ENCODE results near the gene METAP1.

The METAP1 gene

GRCh38 chr4:98995183-98996055 lies at the start of gene METAP1:
Gene METAP1 (plus strand): TSS chr4:98995721. CDS start chr4:98995754, 33 bp downstream.
- peaks cover 48% of the 10 kb centered on the region for H3K79me2 ChIP-seq (ENCODE audit: low read length)
- H3F3A ChIP-seq (ENCODE audit: insufficient read depth, low read length), result peaks cover 9% of the 10 kb centered on the region
- no peak for TF ChIP-seq EZH2 (optimal IDR thresholded peaks at IDR 0.05; ENCODE audit: low read depth, low read length)
- TF ChIP-seq EZH2phosphoT487 (IDR thresholded peaks at IDR 0.05; ENCODE audit: low read length), result no peak
- peak; percentile 75 for TF ChIP-seq CTCF (IDR thresholded peaks at IDR 0.05; ENCODE audit: low read length)
- no peaks in the 10 kb centered on the region for H3K9me3 ChIP-seq (replicated peaks; ENCODE audit: insufficient read depth, low read length)
- H3K4me1 ChIP-seq (ENCODE audit: low read length), result peaks cover 12% of the 10 kb centered on the region; the same call in 1 of the 2 replicates
- H3K36me3 ChIP-seq (replicated peaks; ENCODE audit: insufficient read depth, low read length), result no peaks in the 10 kb centered on the region
- peak within 1 kb of the TSS; percentile 67; the same call in 1 of the 2 replicates for H3K27ac ChIP-seq (ENCODE audit: low read length)
- peak within 1 kb of the TSS; percentile 81 for H3K9ac ChIP-seq (ENCODE audit: low read length)
- peak within 1 kb of the TSS; percentile 97 for H2AFZ ChIP-seq (ENCODE audit: low read length)
- H3K4me3 ChIP-seq (ENCODE audit: low read length), result peak within 1 kb of the TSS; percentile 96
- no peaks in the 10 kb centered on the region for H3K9me2 ChIP-seq (replicated peaks; ENCODE audit: insufficient read depth, low read length)
- DNase-seq, result peak; percentile 99
- H3K4me2 ChIP-seq (ENCODE audit: low read depth, low read length), result peak within 1 kb of the TSS; percentile 95
- no peaks in the 10 kb centered on the region for H3K27me3 ChIP-seq (replicated peaks; ENCODE audit: insufficient read depth, low read length)
- peaks cover 9% of the 10 kb centered on the region; the same call in 1 of the 2 replicates for H4K20me1 ChIP-seq (ENCODE audit: insufficient read depth, low read length)

GRCh38 chr4:98946359-98946758 lies 49.2 kb upstream of the METAP1 start:
- Histone ChIP-seq H4K20me1 (ENCODE audit: insufficient read depth, low read length) (no peaks in the 10 kb centered on the region), H3K79me2 (ENCODE audit: low read length) (no peaks in the 10 kb centered on the region), H3K4me2 (ENCODE audit: low read depth, low read length) (no peak overlapping the region), H3K4me3 (ENCODE audit: low read length) (no peak overlapping the region), H3K36me3 (replicated peaks; ENCODE audit: insufficient read depth, low read length) (no peaks in the 10 kb centered on the region), H3K9ac (ENCODE audit: low read length) (no peak overlapping the region), H3K27ac (ENCODE audit: low read length) (no peak overlapping the region), H3K4me1 (ENCODE audit: low read length) (peaks cover 13% of the 10 kb centered on the region), H3K9me2 (replicated peaks; ENCODE audit: insufficient read depth, low read length) (no peaks in the 10 kb centered on the region), H2AFZ (ENCODE audit: low read length) (no peak overlapping the region), H3K9me3 (replicated peaks; ENCODE audit: insufficient read depth, low read length) (no peaks in the 10 kb centered on the region), H3F3A (ENCODE audit: insufficient read depth, low read length) (peaks cover 8% of the 10 kb centered on the region), H3K27me3 (replicated peaks; ENCODE audit: insufficient read depth, low read length) (no peaks in the 10 kb centered on the region)
- TF ChIP-seq EZH2 (optimal IDR thresholded peaks at IDR 0.05; ENCODE audit: low read depth, low read length), result no peak
- TF ChIP-seq EZH2phosphoT487 (IDR thresholded peaks at IDR 0.05; ENCODE audit: low read length), result no peak
- no peak for TF ChIP-seq CTCF (IDR thresholded peaks at IDR 0.05; ENCODE audit: low read length)
- no peak for DNase-seq

- no peak for DNase-seq
- Histone ChIP-seq H2AFZ (ENCODE audit: low read length) (no peak overlapping the region), H3K9me2 (replicated peaks; ENCODE audit: insufficient read depth, low read length) (no peaks in the 10 kb centered on the region), H3K27me3 (replicated peaks; ENCODE audit: insufficient read depth, low read length) (no peaks in the 10 kb centered on the region), H3K27ac (ENCODE audit: low read length) (no peak overlapping the region), H3K9ac (ENCODE audit: low read length) (no peak overlapping the region), H3K4me2 (ENCODE audit: low read depth, low read length) (no peak overlapping the region), H4K20me1 (ENCODE audit: insufficient read depth, low read length) (no peaks in the 10 kb centered on the region), H3K9me3 (replicated peaks; ENCODE audit: insufficient read depth, low read length) (no peaks in the 10 kb centered on the region), H3F3A (ENCODE audit: insufficient read depth, low read length) (no peaks in the 10 kb centered on the region), H3K4me1 (ENCODE audit: low read length) (0 out of 2 replicates have a peak, but pooled peaks cover 3% of the 10 kb centered on the region), H3K36me3 (replicated peaks; ENCODE audit: insufficient read depth, low read length) (no peaks in the 10 kb centered on the region), H3K79me2 (ENCODE audit: low read length) (no peaks in the 10 kb centered on the region), H3K4me3 (ENCODE audit: low read length) (no peak overlapping the region)
- TF ChIP-seq EZH2 (optimal IDR thresholded peaks at IDR 0.05; ENCODE audit: low read depth, low read length) (no peak), CTCF (IDR thresholded peaks at IDR 0.05; ENCODE audit: low read length) (no peak), EZH2phosphoT487 (IDR thresholded peaks at IDR 0.05; ENCODE audit: low read length) (no peak)
These were observed 44.6 kb upstream of the METAP1 start for GRCh38 chr4:98950925-98951324.
